K562 (cell line): ENCODE measurements around the gene CHST12. TPM values are rescaled to one million over a fixed set of nuclear protein-coding genes. Genes with fewer than 3 reads are reported as not detected.

Experiments used
- ATAC-seq: fragments of 200-7000 bp; cut with Tn5 transposase; 3 replicates; pipeline ENCODE4 v1.9.1; 2020; ENCODE audit warnings: moderate library complexity
- BruUV-seq: library from RNA; stranded (reverse); fragments of 400-500 nt; replicated peaks from 2 replicates; lab custom pipeline; 2021; lab: Mats Ljungman, UMichigan
- CTCF ChIA-PET: fragments of 300-600 bp; formaldehyde crosslinking; extraction: SDS; loops from one replicate; lab custom pipeline; 2021; ENCODE audit warnings: low intra/inter-chr PET ratio; lab: Yijun Ruan, JAX
- POLR2A ChIA-PET: fragments of 300-600, 350-650 bp; sonication (Branson Sonifier 250); formaldehyde crosslinking; extraction: SDS; loops from one replicate; lab custom pipeline; 2021; ENCODE audit warnings: antibody characterized with exemption, inconsistent platforms; lab: Yijun Ruan, JAX
- DNase-seq, 4 experiments: peaks; one replicate each; pipeline versions ENCODE4 v3.0.0 to v3.0.0-alpha.2; 2011 to 2018; ENCODE audit warnings: low spot score in 3 of 4, mixed read lengths in 3 of 4; ENCODE audit errors: extremely low read depth in 1 of 4
- FAIRE-seq: peaks from 2 replicates; lab custom pipeline; 2011; peaks lifted over from hg19 to GRCh38; lab: Jason Lieb, UNC
- H2AFZ ChIP-seq: 2 replicates; pipeline ENCODE4 v1.6.0; 2011; ENCODE audit warnings: low read depth, low read length, control low read depth, inconsistent platforms
- H3K27ac ChIP-seq: fragments of 200-600 bp; 3 replicates; pipeline ENCODE4 v1.8.0; 2011; ENCODE audit warnings: low read depth, mild to moderate bottlenecking, control low read depth, inconsistent platforms, low read length, moderate library complexity, mixed read lengths; ENCODE audit errors: extremely low read depth
- H3K27me3 ChIP-seq, 2 experiments: fragments of 300-600 bp in 1 of 2; 2 replicates in 1 of 2; 3 replicates in 1 of 2; pipeline versions ENCODE4 v1.6.0 to v1.8.0; 2011; ENCODE audit warnings: inconsistent platforms in 2 of 2, low read length in 2 of 2, mild to moderate bottlenecking in 1 of 2, mixed read lengths in 1 of 2, moderate library complexity in 1 of 2; ENCODE audit not compliant: control insufficient read depth in 2 of 2, insufficient read depth in 2 of 2
- H3K36me3 ChIP-seq: fragments of 300-600 bp; 3 replicates; pipeline ENCODE4 v1.8.0; 2011; ENCODE audit warnings: mild to moderate bottlenecking, low read length, inconsistent platforms; ENCODE audit not compliant: control insufficient read depth, insufficient read depth
- H3K4me1 ChIP-seq, 2 experiments: fragments of 200-600 bp in 1 of 2; replicated peaks in 1 of 2; 2 replicates in 1 of 2; 3 replicates in 1 of 2; pipeline versions ENCODE4 v1.5.1 to v1.8.0; 2011; ENCODE audit warnings: inconsistent platforms in 2 of 2, low read length in 2 of 2, mild to moderate bottlenecking in 1 of 2, mixed read lengths in 1 of 2, moderate library complexity in 1 of 2; ENCODE audit not compliant: control insufficient read depth in 2 of 2, insufficient read depth in 2 of 2
- H3K4me2 ChIP-seq: 2 replicates; pipeline ENCODE4 v1.6.1; 2011; ENCODE audit warnings: low read length, control low read depth, inconsistent platforms, mixed read lengths; ENCODE audit not compliant: insufficient read depth
- H3K4me3 ChIP-seq: fragments of 200-600 bp; sonication (generic), shearing (Covaris generic); 2 replicates; pipeline ENCODE4 v1.5.1; 2016; ENCODE audit warnings: control low read depth, inconsistent platforms
- H3K79me2 ChIP-seq: fragments of 200-600 bp; 3 replicates; pipeline ENCODE4 v1.8.0; 2011; ENCODE audit warnings: low read length, inconsistent platforms; ENCODE audit not compliant: control insufficient read depth, insufficient read depth
- H3K9ac ChIP-seq, 2 experiments: 2 replicates each; pipeline versions ENCODE4 v1.6.0 to v1.6.1; 2011; ENCODE audit warnings: low read depth in 2 of 2, low read length in 2 of 2, control low read depth in 1 of 2, inconsistent platforms in 1 of 2, mild to moderate bottlenecking in 1 of 2, mixed read lengths in 1 of 2; ENCODE audit not compliant: insufficient read depth in 1 of 2
- H3K9me1 ChIP-seq: one replicate; pipeline ENCODE4 v1.6.0; 2011; ENCODE audit warnings: inconsistent platforms, mild to moderate bottlenecking, low read length, moderate library complexity; ENCODE audit not compliant: control insufficient read depth, insufficient read depth
- H3K9me3 ChIP-seq: replicated peaks from 2 replicates; pipeline ENCODE4 v1.5.1; 2011; ENCODE audit warnings: low read depth, low read length, inconsistent platforms; ENCODE audit not compliant: control insufficient read depth, insufficient read depth
- H4K20me1 ChIP-seq: replicated peaks from 2 replicates; pipeline ENCODE4 v1.6.1; 2011; ENCODE audit warnings: low read length, inconsistent platforms, mixed read lengths; ENCODE audit not compliant: control insufficient read depth, insufficient read depth
- BHLHE40 ChIP-seq: IDR thresholded peaks from 2 replicates; pipeline ENCODE4 v1.6.1; 2011; ENCODE audit warnings: low read length, improper control_type of control experiment
- CGGBP1 ChIP-seq: fragments of 250-450 bp; sonication (Bioruptor Pico); IDR thresholded peaks from 2 replicates; pipeline ENCODE4 v1.9.0; 2021; ENCODE audit warnings: mild to moderate bottlenecking
- KLF16 ChIP-seq: IDR thresholded peaks from 2 replicates; pipeline ENCODE4 v1.6.1; 2016; ENCODE audit warnings: antibody characterized with exemption
- PTTG1 ChIP-seq: fragments of 450-650 bp; IDR thresholded peaks from 2 replicates; pipeline ENCODE4 v1.6.1; 2016; ENCODE audit warnings: low read depth, mild to moderate bottlenecking, missing genetic modification characterization, missing compliant biosample characterization
- RBFOX2 ChIP-seq: fragments of 200-400 bp; formaldehyde crosslinking; IDR thresholded peaks from 2 replicates; pipeline ENCODE4 v1.6.1; 2017; ENCODE audit warnings: low read depth, mild to moderate bottlenecking, low read length, moderate library complexity
- SPI1 ChIP-seq: IDR thresholded peaks from 2 replicates; pipeline ENCODE4 v1.6.1; 2011; ENCODE audit warnings: low read depth, low read length, control low read depth, borderline replicate concordance
- TRIM25 ChIP-seq: fragments of 450-650 bp; IDR thresholded peaks from 2 replicates; pipeline ENCODE4 v1.7.0; 2016; ENCODE audit warnings: borderline replicate concordance
- ZNF449 ChIP-seq: fragments of 250-450 bp; sonication (Bioruptor Pico); IDR thresholded peaks from 2 replicates; pipeline ENCODE4 v1.8.0; 2022; ENCODE audit warnings: moderate library complexity, mild to moderate bottlenecking, inconsistent platforms
- WGBS: fragments of 100-300 bp; shearing (Covaris generic); methylation state at CpG from one replicate; pipeline ENCODE4 v1.1.6; 2016; ENCODE audit warnings: low coverage, mixed read lengths; ENCODE audit not compliant: insufficient coverage; ENCODE audit errors: missing lambda C conversion rate; 5-methylcytosine and 5-hydroxymethylcytosine counted together
- in situ Hi-C: fragments of 300-500 bp; cut with MboI; formaldehyde crosslinking; loops from 4 replicates; pipeline ENCODE4 v1.15.0; 2018; ENCODE audit warnings: inconsistent platforms, mixed read lengths
- intact Hi-C: fragments of 100-400 bp; cut with micrococcal nuclease; formaldehyde crosslinking; loops from 2 replicates; pipeline ENCODE4 v1.14.2; 2022
- polyA plus RNA-seq, 8 experiments: library from polyadenylated mRNA; depleted of rRNA in 4 of 8; stranded (reverse) in 5 of 8; unstranded in 3 of 8; fragments of >200 nt; fragmentation: Nextera tagmentation in 2 of 8; fragmentation: Illumina TruSeq in 1 of 8; extraction: Ambion mirVana in 2 of 8; extraction: Trizol in 1 of 8; gene quantifications; 2 replicates each; pipeline versions ENCODE4 v1.2.1 to v1.2.3, GENCODE V29; 2011 to 2014; ENCODE audit warnings: inconsistent platforms in 1 of 8, missing spikeins in 1 of 8
- total RNA-seq, 7 experiments: library from RNA; depleted of rRNA in 6 of 7; stranded (reverse); fragments of >200 nt in 6 of 7; fragmentation: Illumina TruSeq in 2 of 7; extraction: Trizol in 2 of 7; gene quantifications; 2 replicates each; pipeline versions ENCODE4 v1.2.1 to v1.2.3, GENCODE V29; 2011 to 2021; ENCODE audit warnings: low replicate concordance in 1 of 7

The CHST12 gene
- total and polyA plus RNA-seq, 9 of the 15 experiments (the other 6 are each of a cell fraction or from before 2014, with no cell fraction given), result 0.18 to 19.8 (median 3.6) TPM

- POLR2A ChIA-PET, result interaction anchor here (0.7 to 2.4 kb wide), 6 partner anchors 8 to 41 kb away, joined by 3 to 10 read pairs (median 4); partner anchors contain the start of gene CHST12
- no peaks in the 10 kb centered on the region for H3K9me1 ChIP-seq
- CTCF ChIA-PET, result no interaction called here
- FAIRE-seq, result no peak
- 0 out of 5 replicates have a peak, but pooled peaks cover 0 to 2% of the 10 kb centered on the region in 2 experiments for H3K4me1 ChIP-seq
- in situ Hi-C loops, result no loop called here
- H3K79me2 ChIP-seq, result peaks cover 60% of the 10 kb centered on the region
- no peak overlapping the region for H3K9ac ChIP-seq
- BruUV-seq, result no TSS peak
- no peak overlapping the region for H3K4me2 ChIP-seq
- peaks cover 96% of the 10 kb centered on the region for H3K36me3 ChIP-seq
- no peak for DNase-seq
- no peak for ATAC-seq
- TF ChIP-seq CGGBP1 (CRISPR knock-in tag) (no peak), PTTG1 (tag) (no peak), KLF16 (no peak), BHLHE40 (no peak), RBFOX2 (peak; percentile 12), SPI1 (no peak), TRIM25 (no peak), ZNF449 (CRISPR knock-in tag) (no peak)
- H4K20me1 ChIP-seq, result peaks cover 13% of the 10 kb centered on the region
- H3K27me3 ChIP-seq, result no peaks in the 10 kb centered on the region
- intact Hi-C loops, result loop anchor here (10.0 kb wide), 1 partner anchor 61 kb away; no protein-coding TSS in a partner anchor
- no peak overlapping the region for H3K27ac ChIP-seq
- H3K4me3 ChIP-seq, result no peak overlapping the region
- no peaks in the 10 kb centered on the region for H3K9me3 ChIP-seq
- H2AFZ ChIP-seq, result no peak overlapping the region
- WGBS, result 97% methylated on average over 7 of the region's 7 CpGs
Measured at GRCh38 chr7:2373646-2374045, 29.8 kb upstream of the CHST12 start.
